Body of pancreas (tissue), 4 donors: Measurements from ENCODE around the gene TRPM3.

ENCODE experiments used
- POLR2A ChIP-seq, 3 donors: fragments of 450-650 bp; IDR thresholded peaks; one replicate each; pipeline ENCODE4 v1.6.1; 2016; ENCODE audit warnings: antibody characterized with exemption in 3 of 3, mild to moderate bottlenecking in 2 of 3
- TF ChIP-seq, protein P1 (sequence below), 7 experiments: fragments of 450-650 bp in 4 of 7; fragments of 200-600 bp in 3 of 7; sonication (generic) in 3 of 7; IDR thresholded peaks; one replicate each; pipeline ENCODE4 v1.5.1; 2016 to 2019; ENCODE audit warnings: antibody characterized with exemption in 7 of 7

DNA sequence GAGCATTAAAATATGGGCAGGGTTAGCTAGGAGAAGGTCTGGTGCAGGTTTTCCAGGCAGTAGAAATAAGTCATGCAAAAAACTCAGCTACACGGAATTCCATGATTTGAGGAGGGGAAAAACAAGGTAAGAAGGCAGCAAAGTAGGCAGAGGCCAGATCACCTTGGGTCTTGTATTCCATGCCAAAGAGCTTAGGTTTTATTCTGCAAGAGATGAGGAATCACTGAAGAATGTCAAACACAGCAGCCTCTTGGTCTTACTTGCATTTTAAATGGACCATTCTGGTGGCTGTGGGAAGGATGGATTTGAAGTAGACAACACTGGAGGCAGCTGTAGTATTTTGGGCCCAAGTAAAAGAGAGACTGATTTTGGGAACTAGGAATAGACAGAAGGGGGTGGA lies 8.6 kb downstream of the TRPM3 start:
- TF ChIP-seq, protein P1, sequence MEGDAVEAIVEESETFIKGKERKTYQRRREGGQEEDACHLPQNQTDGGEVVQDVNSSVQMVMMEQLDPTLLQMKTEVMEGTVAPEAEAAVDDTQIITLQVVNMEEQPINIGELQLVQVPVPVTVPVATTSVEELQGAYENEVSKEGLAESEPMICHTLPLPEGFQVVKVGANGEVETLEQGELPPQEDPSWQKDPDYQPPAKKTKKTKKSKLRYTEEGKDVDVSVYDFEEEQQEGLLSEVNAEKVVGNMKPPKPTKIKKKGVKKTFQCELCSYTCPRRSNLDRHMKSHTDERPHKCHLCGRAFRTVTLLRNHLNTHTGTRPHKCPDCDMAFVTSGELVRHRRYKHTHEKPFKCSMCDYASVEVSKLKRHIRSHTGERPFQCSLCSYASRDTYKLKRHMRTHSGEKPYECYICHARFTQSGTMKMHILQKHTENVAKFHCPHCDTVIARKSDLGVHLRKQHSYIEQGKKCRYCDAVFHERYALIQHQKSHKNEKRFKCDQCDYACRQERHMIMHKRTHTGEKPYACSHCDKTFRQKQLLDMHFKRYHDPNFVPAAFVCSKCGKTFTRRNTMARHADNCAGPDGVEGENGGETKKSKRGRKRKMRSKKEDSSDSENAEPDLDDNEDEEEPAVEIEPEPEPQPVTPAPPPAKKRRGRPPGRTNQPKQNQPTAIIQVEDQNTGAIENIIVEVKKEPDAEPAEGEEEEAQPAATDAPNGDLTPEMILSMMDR (IDR thresholded peaks at IDR 0.05), result no peak
- no peak for TF ChIP-seq POLR2A (IDR thresholded peaks at IDR 0.05)
